H1 (cell line): ENCODE data around the gene TMEM54.

Source experiments
- CEBPB ChIP-seq: IDR thresholded peaks from 2 replicates; pipeline ENCODE4 v1.6.1; 2012; ENCODE audit warnings: low read depth, low read length
- CHD1 ChIP-seq: IDR thresholded peaks from 2 replicates; pipeline ENCODE4 v1.6.1; 2012; ENCODE audit warnings: low read depth, low read length, improper control_type of control experiment
- EP300 ChIP-seq, 2 experiments: IDR thresholded peaks; 1 replicate in 1 of 2; 2 replicates in 1 of 2; pipeline ENCODE4 v1.6.1; 2011 to 2012; ENCODE audit warnings: low read depth in 2 of 2, low read length in 2 of 2, mild to moderate bottlenecking in 2 of 2, borderline replicate concordance in 1 of 2, inconsistent platforms in 1 of 2, moderate library complexity in 1 of 2
- JUN ChIP-seq: IDR thresholded peaks from 2 replicates; pipeline ENCODE4 v1.6.1; 2011; ENCODE audit warnings: low read depth, mild to moderate bottlenecking, improper control_type of control experiment, low read length
- JUND ChIP-seq: IDR thresholded peaks from 2 replicates; pipeline ENCODE4 v1.6.1; 2011; ENCODE audit warnings: mild to moderate bottlenecking, improper control_type of control experiment, low read length
- MAFK ChIP-seq: IDR thresholded peaks from 2 replicates; pipeline ENCODE4 v1.6.1; 2012; ENCODE audit warnings: low read depth, mild to moderate bottlenecking, improper control_type of control experiment, low read length
- PHF8 ChIP-seq: fragments of 200-600 bp; sonication (generic); conservative IDR thresholded peaks from 2 replicates; pipeline ENCODE4 v1.7.1; 2012; ENCODE audit warnings: low read depth, mild to moderate bottlenecking, inconsistent platforms, low read length, moderate library complexity
- POLR2A ChIP-seq, 2 experiments: IDR thresholded peaks; 1 replicate in 1 of 2; 2 replicates in 1 of 2; pipeline ENCODE4 v1.6.1; 2011; ENCODE audit warnings: low read depth in 2 of 2, low read length in 2 of 2, mild to moderate bottlenecking in 2 of 2; ENCODE audit errors: control extremely low read depth in 1 of 2
- TF ChIP-seq, protein P1 (sequence below), 3 experiments: IDR thresholded peaks; 1 replicate in 2 of 3; 2 replicates in 1 of 3; pipeline versions ENCODE4 v1.5.1 to v1.6.1; 2011; ENCODE audit warnings: low read length in 3 of 3, mild to moderate bottlenecking in 3 of 3, inconsistent platforms in 2 of 3, low read depth in 1 of 3, moderate library complexity in 1 of 3; ENCODE audit not compliant: insufficient read depth in 1 of 3; ENCODE audit errors: control extremely low read depth in 1 of 3

GRCh38 chr1:32887623-32888022 is 13.6 kb downstream of the TMEM54 start:
- TF ChIP-seq, protein P1, sequence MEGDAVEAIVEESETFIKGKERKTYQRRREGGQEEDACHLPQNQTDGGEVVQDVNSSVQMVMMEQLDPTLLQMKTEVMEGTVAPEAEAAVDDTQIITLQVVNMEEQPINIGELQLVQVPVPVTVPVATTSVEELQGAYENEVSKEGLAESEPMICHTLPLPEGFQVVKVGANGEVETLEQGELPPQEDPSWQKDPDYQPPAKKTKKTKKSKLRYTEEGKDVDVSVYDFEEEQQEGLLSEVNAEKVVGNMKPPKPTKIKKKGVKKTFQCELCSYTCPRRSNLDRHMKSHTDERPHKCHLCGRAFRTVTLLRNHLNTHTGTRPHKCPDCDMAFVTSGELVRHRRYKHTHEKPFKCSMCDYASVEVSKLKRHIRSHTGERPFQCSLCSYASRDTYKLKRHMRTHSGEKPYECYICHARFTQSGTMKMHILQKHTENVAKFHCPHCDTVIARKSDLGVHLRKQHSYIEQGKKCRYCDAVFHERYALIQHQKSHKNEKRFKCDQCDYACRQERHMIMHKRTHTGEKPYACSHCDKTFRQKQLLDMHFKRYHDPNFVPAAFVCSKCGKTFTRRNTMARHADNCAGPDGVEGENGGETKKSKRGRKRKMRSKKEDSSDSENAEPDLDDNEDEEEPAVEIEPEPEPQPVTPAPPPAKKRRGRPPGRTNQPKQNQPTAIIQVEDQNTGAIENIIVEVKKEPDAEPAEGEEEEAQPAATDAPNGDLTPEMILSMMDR (IDR thresholded peaks at IDR 0.05; ENCODE audit: control extremely low read depth in 1 of 3, insufficient read depth in 1 of 3, low read depth in 1 of 3, low read length in 3 of 3), result no peak
- TF ChIP-seq JUND (no peak), CHD1 (no peak), CEBPB (no peak), MAFK (no peak), JUN (no peak), EP300 (IDR thresholded peaks at IDR 0.05; ENCODE audit: borderline replicate concordance in 1 of 2, low read depth in 2 of 2, low read length in 2 of 2) (no peak), PHF8 (no peak), POLR2A (IDR thresholded peaks at IDR 0.05; ENCODE audit: control extremely low read depth in 1 of 2, low read depth in 2 of 2, low read length in 2 of 2) (no peak)
